Measurements from ENCODE around the gene TMEM179B.

TMEM179B gene

DNA sequence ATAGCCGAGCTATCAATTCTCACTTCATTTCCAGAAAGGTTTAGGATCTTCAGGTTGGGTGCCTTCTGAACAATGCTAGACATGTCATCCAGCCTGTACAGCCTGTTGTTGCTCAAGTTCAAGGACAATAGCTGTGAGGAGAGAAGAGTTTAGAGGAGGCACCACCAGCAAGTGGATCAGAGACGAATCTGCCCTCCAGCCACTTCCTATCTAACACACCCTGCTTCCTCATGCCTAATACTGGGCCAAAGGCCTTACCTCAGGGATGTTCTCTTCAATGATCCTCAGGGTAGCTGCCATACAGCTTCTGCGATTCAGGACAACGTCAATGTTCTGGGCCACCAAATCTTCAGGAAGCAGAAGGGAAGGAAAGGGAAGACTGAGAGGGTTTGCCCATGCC lies 13.9 kb downstream of the TMEM179B start:
- TF ChIP-seq, protein P1, sequence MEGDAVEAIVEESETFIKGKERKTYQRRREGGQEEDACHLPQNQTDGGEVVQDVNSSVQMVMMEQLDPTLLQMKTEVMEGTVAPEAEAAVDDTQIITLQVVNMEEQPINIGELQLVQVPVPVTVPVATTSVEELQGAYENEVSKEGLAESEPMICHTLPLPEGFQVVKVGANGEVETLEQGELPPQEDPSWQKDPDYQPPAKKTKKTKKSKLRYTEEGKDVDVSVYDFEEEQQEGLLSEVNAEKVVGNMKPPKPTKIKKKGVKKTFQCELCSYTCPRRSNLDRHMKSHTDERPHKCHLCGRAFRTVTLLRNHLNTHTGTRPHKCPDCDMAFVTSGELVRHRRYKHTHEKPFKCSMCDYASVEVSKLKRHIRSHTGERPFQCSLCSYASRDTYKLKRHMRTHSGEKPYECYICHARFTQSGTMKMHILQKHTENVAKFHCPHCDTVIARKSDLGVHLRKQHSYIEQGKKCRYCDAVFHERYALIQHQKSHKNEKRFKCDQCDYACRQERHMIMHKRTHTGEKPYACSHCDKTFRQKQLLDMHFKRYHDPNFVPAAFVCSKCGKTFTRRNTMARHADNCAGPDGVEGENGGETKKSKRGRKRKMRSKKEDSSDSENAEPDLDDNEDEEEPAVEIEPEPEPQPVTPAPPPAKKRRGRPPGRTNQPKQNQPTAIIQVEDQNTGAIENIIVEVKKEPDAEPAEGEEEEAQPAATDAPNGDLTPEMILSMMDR (IDR thresholded peaks at IDR 0.05; ENCODE audit: extremely low read depth, insufficient read depth, missing control alignments): no peak
- in situ Hi-C loops (cut with MboI; ENCODE audit: low pct_unique_long_range_greater_than_20kb, low sequenced_read_pairs, unreplicated experiment): no loop called here
- no peak for DNase-seq (ENCODE audit: low spot score)

DNA sequence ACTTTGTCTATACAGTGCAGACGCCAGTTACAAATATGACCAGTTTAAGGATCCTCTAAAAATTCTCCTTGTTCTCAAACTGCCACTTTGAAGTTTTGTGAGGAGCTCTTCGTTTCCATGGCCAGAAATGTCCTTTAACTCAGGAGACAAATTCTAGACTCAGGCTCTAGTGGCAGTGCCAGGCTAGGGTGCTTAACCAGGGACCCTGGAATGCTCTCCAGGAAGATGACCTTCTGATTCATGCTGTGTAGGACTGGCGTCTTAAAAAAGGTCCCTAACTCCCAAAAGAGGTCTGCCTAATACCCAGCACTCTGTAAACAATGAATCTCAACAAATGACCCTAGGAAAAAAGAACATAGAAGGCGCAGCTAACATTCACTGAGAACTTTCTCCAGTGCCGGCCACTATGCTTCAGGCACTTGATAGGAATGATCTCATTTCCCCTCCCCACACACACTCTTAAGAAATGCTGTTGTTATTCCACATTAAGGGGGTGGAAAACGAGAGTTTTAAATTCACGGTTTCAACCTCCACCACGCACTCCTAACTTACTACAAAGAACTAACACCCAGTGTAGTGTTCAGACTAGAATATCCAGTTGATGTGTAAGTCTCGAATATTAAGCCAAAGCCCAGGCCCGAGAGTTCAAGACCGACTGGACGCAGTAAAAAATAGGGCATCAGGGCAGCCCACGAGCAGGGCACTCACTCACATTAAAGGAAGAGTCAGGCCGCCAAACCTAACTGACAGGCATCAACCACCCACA lies 17.3 kb downstream of the TMEM179B start:
- TF ChIP-seq, protein P1 (IDR thresholded peaks at IDR 0.05; ENCODE audit: extremely low read depth, insufficient read depth, missing control alignments): no peak
- in situ Hi-C loops (cut with MboI; ENCODE audit: low pct_unique_long_range_greater_than_20kb, low sequenced_read_pairs, unreplicated experiment): no loop called here
- peak; percentile 40 for DNase-seq (ENCODE audit: low spot score)

DNA sequence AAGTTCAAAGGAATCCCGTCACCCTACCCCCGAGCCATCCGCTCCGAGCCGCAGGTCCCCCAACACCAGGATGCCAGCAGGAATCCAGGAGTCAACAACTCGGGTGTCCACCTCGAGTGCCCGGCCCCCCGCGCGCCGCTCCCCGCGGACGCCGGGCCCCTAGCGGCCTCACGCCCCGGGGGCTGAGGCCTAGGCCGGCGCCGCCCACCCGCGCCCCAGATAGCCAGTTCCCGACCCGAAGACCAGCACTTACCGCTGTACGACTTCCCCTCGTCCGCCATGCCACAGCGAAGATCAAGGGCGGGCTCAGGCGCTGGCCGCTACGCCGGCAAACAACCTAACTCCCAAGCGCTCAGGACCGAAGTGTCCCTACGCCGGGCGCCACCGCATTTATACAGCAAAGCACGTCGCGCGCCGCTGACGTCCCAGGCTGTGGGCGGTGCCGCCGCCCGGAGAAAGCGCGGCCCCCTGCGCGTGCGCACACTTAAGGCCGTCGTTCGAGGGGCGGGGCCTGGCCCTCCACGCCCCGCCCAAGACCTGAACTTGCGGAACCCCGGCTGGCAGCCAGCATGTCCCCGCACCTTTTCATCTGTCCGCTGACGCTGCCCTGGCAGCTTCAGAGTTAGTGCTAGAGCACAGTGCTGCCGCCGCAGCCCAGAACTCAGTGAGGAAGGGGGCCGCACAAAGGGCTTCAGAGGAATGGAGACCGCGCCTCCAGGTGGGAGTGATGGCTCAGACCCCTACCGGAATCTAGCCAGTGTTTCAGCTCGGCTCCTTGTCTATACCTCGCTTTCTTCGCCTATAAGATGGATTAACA lies 18.1 kb downstream of the TMEM179B start, which contains the start of gene NXF1:
Gene NXF1 (minus strand): TSS at position 365 of the 817 bp plus-strand sequence. CDS start 84 bp downstream, at position 281.
- in situ Hi-C loops (cut with MboI; ENCODE audit: low pct_unique_long_range_greater_than_20kb, low sequenced_read_pairs, unreplicated experiment): no loop called here
- TF ChIP-seq, protein P1 (IDR thresholded peaks at IDR 0.05; ENCODE audit: extremely low read depth, insufficient read depth, missing control alignments): no peak
- DNase-seq (ENCODE audit: low spot score): peak; percentile 99

DNA sequence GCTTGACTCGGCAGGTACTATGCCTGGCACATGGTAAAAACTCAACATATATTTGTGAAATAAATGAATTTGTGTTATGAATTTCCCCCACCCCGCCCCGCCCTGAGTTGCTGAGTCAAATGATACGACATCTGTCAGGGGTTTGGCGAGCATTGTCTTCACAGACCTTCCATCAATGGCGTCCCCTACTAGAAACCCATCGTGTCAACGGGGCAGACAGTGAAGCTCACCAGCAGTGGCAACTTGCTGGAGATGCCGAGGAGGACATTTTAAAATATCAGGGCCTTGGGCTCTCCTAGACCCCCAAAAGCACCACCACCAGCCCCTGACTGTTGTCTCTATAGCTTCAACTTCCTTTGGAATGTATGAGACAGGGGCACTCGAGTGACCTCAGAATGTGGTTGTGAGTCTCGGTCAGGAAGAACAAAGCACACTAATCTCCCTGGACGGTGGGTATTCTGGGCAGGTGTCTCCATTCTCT lies 18.8 kb downstream of the TMEM179B start:
- peak; percentile 55 for DNase-seq (ENCODE audit: low spot score)
- in situ Hi-C loops (cut with MboI; ENCODE audit: low pct_unique_long_range_greater_than_20kb, low sequenced_read_pairs, unreplicated experiment): no loop called here
- TF ChIP-seq, protein P1 (IDR thresholded peaks at IDR 0.05; ENCODE audit: extremely low read depth, insufficient read depth, missing control alignments): no peak

DNA sequence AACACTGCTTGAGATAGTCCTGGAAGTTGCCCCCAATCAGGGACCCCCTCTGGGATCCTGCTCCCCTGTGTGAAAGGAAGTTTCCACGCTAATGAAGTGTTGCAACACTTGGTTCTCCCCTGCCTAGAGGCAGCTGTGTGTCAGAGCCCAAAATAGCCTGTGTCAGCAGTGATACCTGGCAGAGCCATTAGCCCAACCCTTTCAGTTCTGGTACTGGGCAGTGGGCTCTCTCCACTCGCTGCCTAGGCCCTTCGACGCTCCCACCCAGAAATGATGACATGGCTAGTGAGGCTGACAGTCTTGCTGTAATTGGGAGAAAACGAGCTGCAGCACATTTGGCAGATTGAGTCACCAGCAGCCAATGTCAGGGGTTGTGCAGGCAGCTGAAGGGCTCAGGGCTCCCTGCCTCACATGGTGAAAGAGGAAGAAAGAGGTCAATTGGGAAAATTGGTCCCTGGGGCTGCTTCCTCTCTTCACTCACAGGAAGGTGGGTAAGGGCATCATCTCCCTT lies 19.5 kb downstream of the TMEM179B start:
- in situ Hi-C loops (cut with MboI; ENCODE audit: low pct_unique_long_range_greater_than_20kb, low sequenced_read_pairs, unreplicated experiment): no loop called here
- DNase-seq (ENCODE audit: low spot score): no peak
- TF ChIP-seq, protein P1 (IDR thresholded peaks at IDR 0.05; ENCODE audit: extremely low read depth, insufficient read depth, missing control alignments): no peak

DNA sequence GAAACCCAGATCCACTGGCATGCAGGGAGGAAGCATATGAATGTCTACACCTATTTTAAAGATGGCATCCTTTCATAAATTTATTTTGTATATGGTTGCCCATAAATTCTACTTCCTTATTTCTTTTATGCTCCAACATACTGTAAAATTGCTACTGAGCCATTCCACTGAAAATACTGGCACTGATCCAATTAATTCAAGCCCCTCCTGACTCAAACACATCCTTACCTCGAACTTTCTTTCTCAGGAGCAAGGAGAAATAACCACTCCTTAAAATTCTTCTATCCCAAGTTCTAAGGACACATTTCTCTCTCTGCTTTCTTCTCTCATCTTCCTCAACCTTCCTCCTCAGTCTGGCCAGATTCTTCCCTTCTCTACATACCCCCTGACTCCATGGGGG lies 23.5 kb downstream of the TMEM179B start:
- no peak for DNase-seq (ENCODE audit: low spot score)
- TF ChIP-seq, protein P1 (IDR thresholded peaks at IDR 0.05; ENCODE audit: extremely low read depth, insufficient read depth, missing control alignments): no peak
- in situ Hi-C loops (cut with MboI; ENCODE audit: low pct_unique_long_range_greater_than_20kb, low sequenced_read_pairs, unreplicated experiment): no loop called here

Data from GM13977 (cell line).